SK-N-SH treated with all-trans-retinoic acid at 6 μM for 48 hours (cell line): ENCODE results near the gene TLR2.

Experiments
- ATAC-seq: fragments of 200-7000 bp; cut with Tn5 transposase; 3 replicates; pipeline ENCODE4 v1.9.1; 2020; ENCODE audit warnings: mild to moderate bottlenecking, moderate library complexity
- ARNTL ChIP-seq: fragments of 450-650 bp; formaldehyde crosslinking; IDR thresholded peaks from 2 replicates; pipeline ENCODE4 v1.5.0; 2020; ENCODE audit warnings: low read depth, mild to moderate bottlenecking, moderate library complexity, borderline replicate concordance
- BACH2 ChIP-seq: fragments of 250-450 bp; sonication (Bioruptor Pico); IDR thresholded peaks from 2 replicates; pipeline ENCODE4 v1.9.0; 2021; ENCODE audit warnings: mild to moderate bottlenecking, borderline replicate concordance
- CREB5 ChIP-seq: fragments of 250-450 bp; sonication (Bioruptor Pico); IDR thresholded peaks from 2 replicates; pipeline ENCODE4 v1.5.1; 2020; ENCODE audit warnings: low read depth, mild to moderate bottlenecking, moderate library complexity
- CSRNP3 ChIP-seq: fragments of 250-450 bp; sonication (Bioruptor Pico); IDR thresholded peaks from 2 replicates; pipeline ENCODE4 v1.5.1; 2021; ENCODE audit warnings: mild to moderate bottlenecking, moderate library complexity
- GLIS3 ChIP-seq: fragments of 250-450 bp; sonication (Bioruptor Pico); IDR thresholded peaks from 2 replicates; pipeline ENCODE4 v1.5.0; 2020; ENCODE audit warnings: mild to moderate bottlenecking, moderate library complexity
- ISL1 ChIP-seq: fragments of 250-450 bp; sonication (Bioruptor Pico); IDR thresholded peaks from 2 replicates; pipeline ENCODE4 v2.1.2; 2022; ENCODE audit warnings: mild to moderate bottlenecking, moderate library complexity
- OSR1 ChIP-seq: fragments of 250-450 bp; sonication (Bioruptor Pico); IDR thresholded peaks from 2 replicates; pipeline ENCODE4 v1.8.0; 2022; ENCODE audit warnings: moderate library complexity, mild to moderate bottlenecking, inconsistent platforms
- POU6F1 ChIP-seq: fragments of 250-450 bp; sonication (Bioruptor Pico); IDR thresholded peaks from 2 replicates; pipeline ENCODE4 v1.8.0; 2021; ENCODE audit warnings: low read depth, mild to moderate bottlenecking, moderate library complexity, borderline replicate concordance
- PPARA ChIP-seq: fragments of 250-450 bp; sonication (Bioruptor Pico); IDR thresholded peaks from 2 replicates; pipeline ENCODE4 v1.5.0; 2020; ENCODE audit warnings: mild to moderate bottlenecking, borderline replicate concordance
- RARB ChIP-seq: fragments of 250-450 bp; sonication (Bioruptor Pico); IDR thresholded peaks from 2 replicates; pipeline ENCODE4 v1.8.0; 2021; ENCODE audit warnings: mild to moderate bottlenecking, moderate library complexity
- TCF4 ChIP-seq: fragments of 250-450 bp; sonication (Bioruptor Pico); IDR thresholded peaks from 2 replicates; pipeline ENCODE4 v1.8.0; 2021; ENCODE audit warnings: mild to moderate bottlenecking, moderate library complexity, borderline replicate concordance
- TOX ChIP-seq: fragments of 250-450 bp; sonication (Bioruptor Pico); IDR thresholded peaks from 2 replicates; pipeline ENCODE4 v1.8.0; 2021; ENCODE audit warnings: mild to moderate bottlenecking, moderate library complexity, borderline replicate concordance
- TSHZ2 ChIP-seq: fragments of 250-450 bp; sonication (Bioruptor Pico); IDR thresholded peaks from 2 replicates; pipeline ENCODE4 v1.5.0; 2020; ENCODE audit warnings: mild to moderate bottlenecking, moderate library complexity
- ZC3H10 ChIP-seq: fragments of 250-450 bp; sonication (Bioruptor Pico); IDR thresholded peaks from 2 replicates; pipeline ENCODE4 v1.5.1; 2021; ENCODE audit warnings: mild to moderate bottlenecking, moderate library complexity
- ZFP3 ChIP-seq: fragments of 250-450 bp; sonication (Bioruptor Pico); IDR thresholded peaks from 2 replicates; pipeline ENCODE4 v1.5.0; 2020; ENCODE audit warnings: mild to moderate bottlenecking, moderate library complexity
- ZFP30 ChIP-seq: fragments of 450-650 bp; formaldehyde crosslinking; IDR thresholded peaks from 2 replicates; pipeline ENCODE4 v1.5.0; 2022; ENCODE audit warnings: mild to moderate bottlenecking, moderate library complexity
- ZNF565 ChIP-seq: fragments of 450-650 bp; formaldehyde crosslinking; conservative IDR thresholded peaks from 2 replicates; pipeline ENCODE4 v1.5.0; 2020; ENCODE audit warnings: low read depth, mild to moderate bottlenecking, moderate library complexity
- ZNF70 ChIP-seq: fragments of 450-650 bp; formaldehyde crosslinking; IDR thresholded peaks from 2 replicates; pipeline ENCODE4 v1.5.0; 2020; ENCODE audit warnings: mild to moderate bottlenecking, moderate library complexity

TLR2 gene

GRCh38 chr4:153641532-153641931, 42.5 kb upstream of the TLR2 start (continued):
- TF ChIP-seq CSRNP3 (CRISPR knock-in tag) (no peak), ZNF70 (CRISPR knock-in tag) (no peak), RARB (CRISPR knock-in tag) (no peak), CREB5 (no peak)

- peak; percentile 97 for ATAC-seq
Observed at GRCh38 chr4:153643406-153644383, 40.4 kb upstream of the TLR2 start.

GRCh38 chr4:153645183-153645582, 38.9 kb upstream of the TLR2 start:
- ATAC-seq, result no peak
- no peak for TF ChIP-seq TSHZ2 (CRISPR knock-in tag)
- TF ChIP-seq ISL1 (CRISPR knock-in tag), result no peak
- no peak for TF ChIP-seq ZNF70 (CRISPR knock-in tag)
- no peak for TF ChIP-seq RARB (CRISPR knock-in tag)
- no peak for TF ChIP-seq OSR1
- no peak for TF ChIP-seq PPARA
- no peak for TF ChIP-seq GLIS3 (CRISPR knock-in tag)
- no peak for TF ChIP-seq ZC3H10 (CRISPR knock-in tag)
- TF ChIP-seq ARNTL (CRISPR knock-in tag), result no peak

More at GRCh38 chr4:153643406-153644383, 40.4 kb upstream of the TLR2 start:
- no peak for TF ChIP-seq PPARA
- no peak for TF ChIP-seq CREB5
- TF ChIP-seq ZNF565 (CRISPR knock-in tag), result no peak
- no peak for TF ChIP-seq TSHZ2 (CRISPR knock-in tag)
- no peak for TF ChIP-seq TCF4
- no peak for TF ChIP-seq ZFP3 (CRISPR knock-in tag)
- no peak for TF ChIP-seq ARNTL (CRISPR knock-in tag)
- TF ChIP-seq ZNF70 (CRISPR knock-in tag), result no peak
- TF ChIP-seq ZC3H10 (CRISPR knock-in tag), result no peak
- TF ChIP-seq POU6F1 (CRISPR knock-in tag), result no peak
- no peak for TF ChIP-seq GLIS3 (CRISPR knock-in tag)
- no peak for TF ChIP-seq TOX
- TF ChIP-seq BACH2 (CRISPR knock-in tag), result no peak
- TF ChIP-seq ZFP30 (CRISPR knock-in tag), result no peak
